WTC11 (cell line): Measurements from ENCODE around the gene INPP5A. TPM values are rescaled to one million over a fixed set of nuclear protein-coding genes. Genes with fewer than 3 reads are reported as not detected.

Experiments used
- ATAC-seq: fragments of 200-7000 bp; cut with Tn5 transposase; 2 replicates; pipeline ENCODE4 v1.10.0; 2021; ENCODE audit warnings: mild to moderate bottlenecking, moderate library complexity
- CTCF ChIA-PET: fragments of 300-600 bp; sonication (Branson Sonifier 250); formaldehyde crosslinking; loops from one replicate; lab custom pipeline; 2021; ENCODE audit warnings: antibody characterized with exemption; lab: Charles Lee
- POLR2A ChIA-PET: fragments of 350-600 bp; sonication (Branson Sonifier 250); formaldehyde crosslinking; loops from one replicate; lab custom pipeline; 2021; ENCODE audit warnings: antibody characterized with exemption; lab: Charles Lee
- DNase-seq: peaks from one replicate; pipeline ENCODE4 v3.0.0; 2021; ENCODE audit warnings: low spot score
- H3K27ac Mint-ChIP-seq: 2 replicates; pipeline ENCODE4 v1.8.0; 2021; ENCODE audit warnings: mixed read lengths
- H3K27me3 Mint-ChIP-seq: 2 replicates; pipeline ENCODE4 v1.8.0; 2021; ENCODE audit warnings: low read depth, mild to moderate bottlenecking, moderate library complexity, mixed read lengths
- H3K36me3 Mint-ChIP-seq: 2 replicates; pipeline ENCODE4 v1.8.0; 2021; ENCODE audit warnings: mixed read lengths
- H3K4me1 Mint-ChIP-seq: 2 replicates; pipeline ENCODE4 v1.8.0; 2022; ENCODE audit warnings: mixed read lengths
- H3K4me3 Mint-ChIP-seq: 2 replicates; pipeline ENCODE4 v1.8.0; 2021; ENCODE audit warnings: mild to moderate bottlenecking, moderate library complexity, mixed read lengths
- H3K9me3 Mint-ChIP-seq: 2 replicates; pipeline ENCODE4 v1.8.0; 2021; ENCODE audit warnings: mixed read lengths
- FOXP1 ChIP-seq: sonication (generic); formaldehyde crosslinking; IDR thresholded peaks from 2 replicates; pipeline ENCODE4 v1.8.0; 2022; ENCODE audit warnings: missing genetic modification reagents, mild to moderate bottlenecking, moderate library complexity, borderline replicate concordance
- JAZF1 ChIP-seq: fragments of 250-450 bp; sonication (Bioruptor Pico); IDR thresholded peaks from 2 replicates; pipeline ENCODE4 v1.9.0; 2021; ENCODE audit warnings: moderate library complexity, mild to moderate bottlenecking, inconsistent platforms
- KAT7 ChIP-seq: sonication (generic); formaldehyde crosslinking; IDR thresholded peaks from 2 replicates; pipeline ENCODE4 v1.8.1; 2023; ENCODE audit warnings: missing genetic modification reagents, mild to moderate bottlenecking, borderline replicate concordance
- NFATC4 ChIP-seq: fragments of 250-450 bp; sonication (Bioruptor Pico); IDR thresholded peaks from 2 replicates; pipeline ENCODE4 v1.9.0; 2021; ENCODE audit warnings: mild to moderate bottlenecking
- NFE2L1 ChIP-seq: sonication (generic); formaldehyde crosslinking; IDR thresholded peaks from 2 replicates; pipeline ENCODE4 v1.8.1; 2023; ENCODE audit warnings: missing genetic modification reagents
- NR2C2 ChIP-seq: sonication (generic); formaldehyde crosslinking; IDR thresholded peaks from 2 replicates; pipeline ENCODE4 v1.8.0; 2022; ENCODE audit warnings: mild to moderate bottlenecking, missing genetic modification reagents
- OVOL2 ChIP-seq: fragments of 250-450 bp; sonication (Bioruptor Pico); IDR thresholded peaks from 2 replicates; pipeline ENCODE4 v1.9.0; 2021; ENCODE audit warnings: mild to moderate bottlenecking, borderline replicate concordance
- RELA ChIP-seq: sonication (generic); formaldehyde crosslinking; IDR thresholded peaks from 2 replicates; pipeline ENCODE4 v1.8.1; 2022; ENCODE audit warnings: missing genetic modification reagents, mild to moderate bottlenecking, borderline replicate concordance
- TEAD1 ChIP-seq: sonication (generic); formaldehyde crosslinking; IDR thresholded peaks from 2 replicates; pipeline ENCODE4 v1.8.0; 2022; ENCODE audit warnings: mild to moderate bottlenecking, missing genetic modification reagents
- TEAD4 ChIP-seq: sonication (generic); formaldehyde crosslinking; IDR thresholded peaks from 2 replicates; pipeline ENCODE4 v1.8.0; 2022; ENCODE audit warnings: mild to moderate bottlenecking, missing genetic modification reagents
- ZNF219 ChIP-seq: sonication (generic); formaldehyde crosslinking; IDR thresholded peaks from 2 replicates; pipeline ENCODE4 v1.8.0; 2023; ENCODE audit warnings: missing genetic modification reagents, mild to moderate bottlenecking, borderline replicate concordance
- ZNF263 ChIP-seq: sonication (generic); formaldehyde crosslinking; IDR thresholded peaks from 2 replicates; pipeline ENCODE4 v1.8.1; 2022; ENCODE audit warnings: low read depth, mild to moderate bottlenecking, moderate library complexity, missing genetic modification reagents
- ZNF416 ChIP-seq: fragments of 250-450 bp; sonication (Bioruptor Pico); IDR thresholded peaks from 2 replicates; pipeline ENCODE4 v1.9.0; 2021; ENCODE audit warnings: mild to moderate bottlenecking, inconsistent platforms
- total RNA-seq: library from RNA; stranded (reverse); gene quantifications from 3 replicates; pipeline ENCODE4 v1.2.3, GENCODE V29; 2021
- TF ChIP-seq, protein P1 (sequence below): sonication (generic); formaldehyde crosslinking; IDR thresholded peaks from 2 replicates; pipeline ENCODE4 v1.8.1; 2023; ENCODE audit warnings: mild to moderate bottlenecking, missing genetic modification reagents, moderate library complexity
- TF ChIP-seq, protein P2 (sequence below): sonication (generic); formaldehyde crosslinking; IDR thresholded peaks from 2 replicates; pipeline ENCODE4 v1.8.1; 2023; ENCODE audit warnings: mild to moderate bottlenecking, moderate library complexity, missing genetic modification reagents
- TF ChIP-seq, protein P3 (sequence below): sonication (generic); formaldehyde crosslinking; conservative IDR thresholded peaks from 2 replicates; pipeline ENCODE4 v1.8.1; 2022; ENCODE audit warnings: mild to moderate bottlenecking, missing genetic modification reagents
- TF ChIP-seq, protein P4 (sequence below): sonication (generic); formaldehyde crosslinking; IDR thresholded peaks from 2 replicates; pipeline ENCODE4 v1.8.0; 2022; ENCODE audit warnings: mild to moderate bottlenecking, missing genetic modification reagents
- TF ChIP-seq, protein P5 (sequence below): sonication (generic); formaldehyde crosslinking; IDR thresholded peaks from 2 replicates; pipeline ENCODE4 v1.8.0; 2023; ENCODE audit warnings: missing genetic modification reagents, mild to moderate bottlenecking, borderline replicate concordance
- TF ChIP-seq, protein P6 (sequence below): sonication (generic); formaldehyde crosslinking; IDR thresholded peaks from 2 replicates; pipeline ENCODE4 v1.8.0; 2023; ENCODE audit warnings: missing genetic modification reagents

Gene INPP5A
- total RNA-seq, 1 experiment from 2014 or later, result 22.1 TPM

DNA sequence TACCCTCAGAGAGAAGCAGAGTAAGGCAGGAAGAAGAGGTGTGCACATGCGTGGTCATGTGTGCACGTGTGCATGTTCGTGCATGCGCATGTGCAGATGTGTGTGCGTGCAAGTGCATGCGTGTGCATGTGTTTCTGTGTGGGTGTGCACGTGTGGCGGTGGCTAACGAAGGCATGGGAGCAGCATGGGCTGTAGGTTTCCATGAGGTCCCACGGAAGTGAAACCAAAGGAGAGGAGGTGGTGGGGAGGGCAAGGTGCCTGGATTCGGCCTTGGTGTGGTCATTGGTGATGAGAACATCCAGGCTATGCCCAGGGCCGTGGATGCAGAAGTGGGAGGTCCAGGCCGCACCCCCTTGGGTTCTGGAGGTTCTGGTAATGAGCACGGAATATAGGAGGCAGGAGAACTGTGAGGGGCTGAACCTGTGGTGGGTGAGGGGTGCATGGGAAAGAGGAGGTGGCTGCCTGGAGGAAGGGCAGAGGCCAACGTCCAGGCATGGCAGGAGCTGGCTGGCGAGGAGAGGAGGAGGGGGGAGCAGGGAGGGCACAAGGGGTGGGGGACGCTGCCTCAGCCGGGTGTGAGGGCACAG is 2.4 kb upstream of the INPP5A start:
- CTCF ChIA-PET, result interaction anchor here (0.7 kb wide), 1 partner anchor 175 kb away, joined by 3 read pairs; no protein-coding TSS in a partner anchor
- Mint-ChIP-seq H3K4me1 (peaks cover 33% of the 10 kb centered on the region), H3K4me3 (peak overlapping the region; percentile 2; the same call in 1 of the 2 replicates), H3K36me3 (peaks cover 5% of the 10 kb centered on the region), H3K9me3 (peaks cover 17% of the 10 kb centered on the region), H3K27me3 (peaks cover 25% of the 10 kb centered on the region), H3K27ac (no peak overlapping the region)
- DNase-seq, result peak; percentile 7
- ATAC-seq, result no peak
- TF ChIP-seq OVOL2 (CRISPR knock-in tag), result no peak
- TF ChIP-seq JAZF1 (CRISPR knock-in tag), result no peak
- POLR2A ChIA-PET, result no interaction called here

DNA sequence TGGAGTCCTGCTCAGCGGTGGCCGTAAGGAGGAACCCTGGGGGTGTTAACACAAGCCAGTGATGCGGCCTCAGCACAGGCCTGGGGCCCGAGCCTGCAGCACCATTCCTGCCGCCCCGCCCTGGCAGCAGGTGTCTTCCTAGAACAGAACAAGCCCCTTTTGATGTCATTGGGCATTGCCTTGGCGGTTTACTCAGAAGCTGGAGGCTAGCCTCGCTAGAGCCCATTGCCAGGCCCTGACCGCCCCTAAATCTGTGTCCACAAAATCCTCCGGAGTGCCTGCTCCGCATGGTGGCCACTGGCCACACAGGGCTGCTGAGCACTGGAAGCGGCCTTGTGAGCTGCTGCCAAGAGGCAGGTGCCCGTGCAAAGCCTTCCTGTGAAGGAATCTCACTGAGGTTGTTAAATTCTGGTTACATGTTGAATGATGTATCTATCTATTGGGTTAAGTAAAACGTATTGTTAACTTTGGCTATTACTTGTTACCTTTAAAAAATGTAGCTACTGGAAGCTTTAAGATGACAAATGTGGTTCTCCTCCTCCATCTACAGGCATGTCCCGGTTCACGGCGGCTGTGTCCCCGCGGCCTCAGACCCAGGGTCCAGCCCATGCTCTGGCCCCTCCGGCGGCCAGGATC is 1.2 kb upstream of the INPP5A start:
- no peak for DNase-seq
- ATAC-seq, result no peak
- TF ChIP-seq, protein P1, sequence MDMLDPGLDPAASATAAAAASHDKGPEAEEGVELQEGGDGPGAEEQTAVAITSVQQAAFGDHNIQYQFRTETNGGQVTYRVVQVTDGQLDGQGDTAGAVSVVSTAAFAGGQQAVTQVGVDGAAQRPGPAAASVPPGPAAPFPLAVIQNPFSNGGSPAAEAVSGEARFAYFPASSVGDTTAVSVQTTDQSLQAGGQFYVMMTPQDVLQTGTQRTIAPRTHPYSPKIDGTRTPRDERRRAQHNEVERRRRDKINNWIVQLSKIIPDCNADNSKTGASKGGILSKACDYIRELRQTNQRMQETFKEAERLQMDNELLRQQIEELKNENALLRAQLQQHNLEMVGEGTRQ (CRISPR knock-in tag), result no peak
- peaks cover 9% of the 10 kb centered on the region for H3K9me3 Mint-ChIP-seq
- CTCF ChIA-PET, result interaction anchor here (0.8 to 1.5 kb wide), 3 partner anchors 12 to 79 kb away, joined by 3 to 6 read pairs (median 3); no protein-coding TSS in a partner anchor
- no peak overlapping the region for H3K27ac Mint-ChIP-seq
- POLR2A ChIA-PET, result interaction anchor here (1.0 kb wide), 1 partner anchor 18 kb away, joined by 4 read pairs; no protein-coding TSS in a partner anchor
- H3K36me3 Mint-ChIP-seq, result peaks cover 5% of the 10 kb centered on the region
- peaks cover 44% of the 10 kb centered on the region for H3K4me1 Mint-ChIP-seq
- peaks cover 20% of the 10 kb centered on the region for H3K27me3 Mint-ChIP-seq
- H3K4me3 Mint-ChIP-seq, result peak overlapping the region; percentile 74

DNA sequence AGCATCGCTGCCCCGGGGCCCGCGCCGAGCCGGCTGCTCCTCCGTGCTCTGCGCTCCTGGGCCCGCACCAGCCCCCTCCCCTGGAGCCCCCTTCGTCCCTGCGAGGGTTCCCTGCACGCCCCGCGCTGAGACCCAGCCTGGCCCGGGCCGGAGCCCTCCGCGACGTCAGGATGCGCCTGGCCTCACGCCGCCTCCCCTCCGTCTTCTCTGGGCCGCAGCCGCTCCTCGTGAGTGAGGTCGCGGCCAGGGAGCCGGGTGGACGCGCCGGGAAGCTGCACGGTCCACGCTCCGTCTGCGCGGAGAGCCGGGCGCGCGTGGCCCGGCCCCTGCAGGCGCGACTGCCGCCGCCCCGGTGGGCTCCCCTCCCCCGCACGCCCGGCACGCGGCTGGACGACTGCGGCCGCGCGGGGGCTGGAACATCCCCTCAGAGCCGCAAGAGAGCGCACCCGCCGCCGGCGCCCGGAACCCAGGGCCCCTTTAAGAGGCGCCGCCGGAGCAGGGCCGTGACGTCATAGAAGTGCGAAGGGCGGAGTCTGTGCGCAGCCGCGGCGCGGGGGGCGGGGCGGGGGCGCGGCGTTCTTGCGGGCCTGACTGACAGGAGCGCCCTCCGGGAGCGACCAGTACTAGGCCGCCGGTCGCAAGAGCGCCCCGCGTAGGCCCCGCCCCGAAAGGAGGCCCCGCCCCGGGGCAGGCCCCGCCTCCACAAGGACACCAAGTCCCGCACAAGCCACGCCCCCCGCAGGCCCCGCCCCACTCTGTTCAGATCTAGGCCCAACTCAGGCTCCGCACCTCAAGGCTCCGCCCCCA is 507 bp upstream of the INPP5A start:
- peaks cover 51% of the 10 kb centered on the region for H3K4me1 Mint-ChIP-seq
- peak overlapping the region; percentile 74 for H3K4me3 Mint-ChIP-seq
- ChIA-PET CTCF (interaction anchor here (1.0 to 1.5 kb wide), 2 partner anchors 13 to 18 kb away, joined by 3 to 6 read pairs; no protein-coding TSS in a partner anchor), POLR2A (interaction anchor here (1.0 kb wide), 1 partner anchor 19 kb away, joined by 4 read pairs; no protein-coding TSS in a partner anchor)
- H3K27me3 Mint-ChIP-seq, result peaks cover 17% of the 10 kb centered on the region
- H3K36me3 Mint-ChIP-seq, result no peaks in the 10 kb centered on the region; the same call in 1 of the 2 replicates
- 0 out of 2 replicates have a peak, but pooled peaks cover 2% of the 10 kb centered on the region for H3K9me3 Mint-ChIP-seq
- peak; percentile 93 for ATAC-seq
- H3K27ac Mint-ChIP-seq, result no peak overlapping the region
- DNase-seq, result peak; percentile 100
- no peak for TF ChIP-seq NFATC4 (CRISPR knock-in tag)
- 0 out of 2 replicates have a peak, but pooled peaks have one; percentile 45 for TF ChIP-seq RELA (CRISPR knock-in tag)
- no peak for TF ChIP-seq ZNF219 (CRISPR knock-in tag)
- TF ChIP-seq ZNF416 (CRISPR knock-in tag), result 0 out of 2 replicates have a peak, but pooled peaks have one; percentile 42
- no peak for TF ChIP-seq NFE2L1
- TF ChIP-seq, protein P2, sequence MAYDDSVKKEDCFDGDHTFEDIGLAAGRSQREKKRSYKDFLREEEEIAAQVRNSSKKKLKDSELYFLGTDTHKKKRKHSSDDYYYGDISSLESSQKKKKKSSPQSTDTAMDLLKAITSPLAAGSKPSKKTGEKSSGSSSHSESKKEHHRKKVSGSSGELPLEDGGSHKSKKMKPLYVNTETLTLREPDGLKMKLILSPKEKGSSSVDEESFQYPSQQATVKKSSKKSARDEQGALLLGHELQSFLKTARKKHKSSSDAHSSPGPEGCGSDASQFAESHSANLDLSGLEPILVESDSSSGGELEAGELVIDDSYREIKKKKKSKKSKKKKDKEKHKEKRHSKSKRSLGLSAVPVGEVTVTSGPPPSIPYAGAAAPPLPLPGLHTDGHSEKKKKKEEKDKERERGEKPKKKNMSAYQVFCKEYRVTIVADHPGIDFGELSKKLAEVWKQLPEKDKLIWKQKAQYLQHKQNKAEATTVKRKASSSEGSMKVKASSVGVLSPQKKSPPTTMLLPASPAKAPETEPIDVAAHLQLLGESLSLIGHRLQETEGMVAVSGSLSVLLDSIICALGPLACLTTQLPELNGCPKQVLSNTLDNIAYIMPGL (CRISPR knock-in tag), result no peak
- TF ChIP-seq ZNF263 (CRISPR knock-in tag), result 0 out of 2 replicates have a peak, but pooled peaks have one; percentile 2
- TF ChIP-seq TEAD1, result no peak
- TF ChIP-seq KAT7 (CRISPR knock-in tag), result no peak
- TF ChIP-seq, protein P3, sequence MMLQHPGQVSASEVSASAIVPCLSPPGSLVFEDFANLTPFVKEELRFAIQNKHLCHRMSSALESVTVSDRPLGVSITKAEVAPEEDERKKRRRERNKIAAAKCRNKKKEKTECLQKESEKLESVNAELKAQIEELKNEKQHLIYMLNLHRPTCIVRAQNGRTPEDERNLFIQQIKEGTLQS, result no peak
- 0 out of 2 replicates have a peak, but pooled peaks have one; percentile 39 for TF ChIP-seq NR2C2 (CRISPR knock-in tag)
- TF ChIP-seq, protein P4, sequence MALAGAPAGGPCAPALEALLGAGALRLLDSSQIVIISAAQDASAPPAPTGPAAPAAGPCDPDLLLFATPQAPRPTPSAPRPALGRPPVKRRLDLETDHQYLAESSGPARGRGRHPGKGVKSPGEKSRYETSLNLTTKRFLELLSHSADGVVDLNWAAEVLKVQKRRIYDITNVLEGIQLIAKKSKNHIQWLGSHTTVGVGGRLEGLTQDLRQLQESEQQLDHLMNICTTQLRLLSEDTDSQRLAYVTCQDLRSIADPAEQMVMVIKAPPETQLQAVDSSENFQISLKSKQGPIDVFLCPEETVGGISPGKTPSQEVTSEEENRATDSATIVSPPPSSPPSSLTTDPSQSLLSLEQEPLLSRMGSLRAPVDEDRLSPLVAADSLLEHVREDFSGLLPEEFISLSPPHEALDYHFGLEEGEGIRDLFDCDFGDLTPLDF (CRISPR knock-in tag), result no peak
- TF ChIP-seq TEAD4 (CRISPR knock-in tag), result peak; percentile 52; the same call in 1 of the 2 replicates
- TF ChIP-seq, protein P5, sequence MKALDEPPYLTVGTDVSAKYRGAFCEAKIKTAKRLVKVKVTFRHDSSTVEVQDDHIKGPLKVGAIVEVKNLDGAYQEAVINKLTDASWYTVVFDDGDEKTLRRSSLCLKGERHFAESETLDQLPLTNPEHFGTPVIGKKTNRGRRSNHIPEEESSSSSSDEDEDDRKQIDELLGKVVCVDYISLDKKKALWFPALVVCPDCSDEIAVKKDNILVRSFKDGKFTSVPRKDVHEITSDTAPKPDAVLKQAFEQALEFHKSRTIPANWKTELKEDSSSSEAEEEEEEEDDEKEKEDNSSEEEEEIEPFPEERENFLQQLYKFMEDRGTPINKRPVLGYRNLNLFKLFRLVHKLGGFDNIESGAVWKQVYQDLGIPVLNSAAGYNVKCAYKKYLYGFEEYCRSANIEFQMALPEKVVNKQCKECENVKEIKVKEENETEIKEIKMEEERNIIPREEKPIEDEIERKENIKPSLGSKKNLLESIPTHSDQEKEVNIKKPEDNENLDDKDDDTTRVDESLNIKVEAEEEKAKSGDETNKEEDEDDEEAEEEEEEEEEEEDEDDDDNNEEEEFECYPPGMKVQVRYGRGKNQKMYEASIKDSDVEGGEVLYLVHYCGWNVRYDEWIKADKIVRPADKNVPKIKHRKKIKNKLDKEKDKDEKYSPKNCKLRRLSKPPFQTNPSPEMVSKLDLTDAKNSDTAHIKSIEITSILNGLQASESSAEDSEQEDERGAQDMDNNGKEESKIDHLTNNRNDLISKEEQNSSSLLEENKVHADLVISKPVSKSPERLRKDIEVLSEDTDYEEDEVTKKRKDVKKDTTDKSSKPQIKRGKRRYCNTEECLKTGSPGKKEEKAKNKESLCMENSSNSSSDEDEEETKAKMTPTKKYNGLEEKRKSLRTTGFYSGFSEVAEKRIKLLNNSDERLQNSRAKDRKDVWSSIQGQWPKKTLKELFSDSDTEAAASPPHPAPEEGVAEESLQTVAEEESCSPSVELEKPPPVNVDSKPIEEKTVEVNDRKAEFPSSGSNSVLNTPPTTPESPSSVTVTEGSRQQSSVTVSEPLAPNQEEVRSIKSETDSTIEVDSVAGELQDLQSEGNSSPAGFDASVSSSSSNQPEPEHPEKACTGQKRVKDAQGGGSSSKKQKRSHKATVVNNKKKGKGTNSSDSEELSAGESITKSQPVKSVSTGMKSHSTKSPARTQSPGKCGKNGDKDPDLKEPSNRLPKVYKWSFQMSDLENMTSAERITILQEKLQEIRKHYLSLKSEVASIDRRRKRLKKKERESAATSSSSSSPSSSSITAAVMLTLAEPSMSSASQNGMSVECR (CRISPR knock-in tag), result no peak; the same call in 1 of the 2 replicates
- TF ChIP-seq FOXP1 (CRISPR knock-in tag), result peak; percentile 76; the same call in 1 of the 2 replicates
- TF ChIP-seq, protein P6, sequence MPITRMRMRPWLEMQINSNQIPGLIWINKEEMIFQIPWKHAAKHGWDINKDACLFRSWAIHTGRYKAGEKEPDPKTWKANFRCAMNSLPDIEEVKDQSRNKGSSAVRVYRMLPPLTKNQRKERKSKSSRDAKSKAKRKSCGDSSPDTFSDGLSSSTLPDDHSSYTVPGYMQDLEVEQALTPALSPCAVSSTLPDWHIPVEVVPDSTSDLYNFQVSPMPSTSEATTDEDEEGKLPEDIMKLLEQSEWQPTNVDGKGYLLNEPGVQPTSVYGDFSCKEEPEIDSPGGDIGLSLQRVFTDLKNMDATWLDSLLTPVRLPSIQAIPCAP (CRISPR knock-in tag), result no peak
